Measurements from ENCODE around the gene EXT2.

Gene EXT2

GRCh38 chr11:44269369-44270351, 174.2 kb downstream of the EXT2 start:
- H3K4me3 Mint-ChIP-seq = no peak overlapping the region
- no peaks in the 10 kb centered on the region for H3K4me1 Mint-ChIP-seq (ENCODE audit: low read depth)
- peaks cover 2% of the 10 kb centered on the region for H3K27me3 Mint-ChIP-seq
- H3K27ac Mint-ChIP-seq = no peak overlapping the region
- no peaks in the 10 kb centered on the region for H3K9me3 Mint-ChIP-seq (ENCODE audit: low read depth)
- H3K36me3 Mint-ChIP-seq = no peaks in the 10 kb centered on the region

- Mint-ChIP-seq H3K9me3 (ENCODE audit: low read depth) (no peaks in the 10 kb centered on the region), H3K27me3 (peaks cover 2% of the 10 kb centered on the region), H3K4me3 (no peak overlapping the region), H3K4me1 (ENCODE audit: low read depth) (no peaks in the 10 kb centered on the region), H3K27ac (no peak overlapping the region), H3K36me3 (no peaks in the 10 kb centered on the region)
These were observed 175.2 kb downstream of the EXT2 start for GRCh38 chr11:44270403-44271273.

- Mint-ChIP-seq H3K4me3 (no peak overlapping the region), H3K36me3 (no peaks in the 10 kb centered on the region), H3K9me3 (ENCODE audit: low read depth) (no peaks in the 10 kb centered on the region), H3K27me3 (peaks cover 2% of the 10 kb centered on the region), H3K27ac (no peak overlapping the region), H3K4me1 (ENCODE audit: low read depth) (no peaks in the 10 kb centered on the region)
These were observed 175.8 kb downstream of the EXT2 start for GRCh38 chr11:44271286-44271685.

- no peaks in the 10 kb centered on the region for H3K27me3 Mint-ChIP-seq
These were observed 178.9 kb downstream of the EXT2 start for GRCh38 chr11:44274404-44274803.

GRCh38 chr11:44275241-44275640, 179.8 kb downstream of the EXT2 start:
- Mint-ChIP-seq H3K27ac (no peak overlapping the region), H3K27me3 (no peaks in the 10 kb centered on the region), H3K4me1 (ENCODE audit: low read depth) (no peaks in the 10 kb centered on the region), H3K4me3 (no peak overlapping the region), H3K9me3 (ENCODE audit: low read depth) (no peaks in the 10 kb centered on the region), H3K36me3 (no peaks in the 10 kb centered on the region)

More at GRCh38 chr11:44274404-44274803, 178.9 kb downstream of the EXT2 start:
- Mint-ChIP-seq H3K4me1 (ENCODE audit: low read depth) (no peaks in the 10 kb centered on the region), H3K36me3 (no peaks in the 10 kb centered on the region), H3K4me3 (no peak overlapping the region), H3K9me3 (ENCODE audit: low read depth) (no peaks in the 10 kb centered on the region), H3K27ac (no peak overlapping the region)

GRCh38 chr11:44275961-44276550, 180.6 kb downstream of the EXT2 start:
- Mint-ChIP-seq H3K27me3 (no peaks in the 10 kb centered on the region), H3K9me3 (ENCODE audit: low read depth) (no peaks in the 10 kb centered on the region), H3K27ac (no peak overlapping the region), H3K4me1 (ENCODE audit: low read depth) (no peaks in the 10 kb centered on the region), H3K4me3 (no peak overlapping the region), H3K36me3 (no peaks in the 10 kb centered on the region)

GRCh38 chr11:44277196-44278090, 182.0 kb downstream of the EXT2 start:
- Mint-ChIP-seq H3K27me3 (no peaks in the 10 kb centered on the region), H3K4me1 (ENCODE audit: low read depth) (no peaks in the 10 kb centered on the region), H3K36me3 (no peaks in the 10 kb centered on the region), H3K9me3 (ENCODE audit: low read depth) (no peaks in the 10 kb centered on the region), H3K27ac (no peak overlapping the region), H3K4me3 (no peak overlapping the region)

GRCh38 chr11:44279483-44279882, 184.0 kb downstream of the EXT2 start:
- Mint-ChIP-seq H3K9me3 (ENCODE audit: low read depth) (no peaks in the 10 kb centered on the region), H3K27ac (no peak overlapping the region), H3K4me1 (ENCODE audit: low read depth) (no peaks in the 10 kb centered on the region), H3K4me3 (no peak overlapping the region), H3K27me3 (no peaks in the 10 kb centered on the region), H3K36me3 (no peaks in the 10 kb centered on the region)

- Mint-ChIP-seq H3K4me1 (ENCODE audit: low read depth) (no peaks in the 10 kb centered on the region), H3K4me3 (no peak overlapping the region), H3K36me3 (no peaks in the 10 kb centered on the region), H3K27me3 (no peaks in the 10 kb centered on the region), H3K27ac (no peak overlapping the region), H3K9me3 (ENCODE audit: low read depth) (no peaks in the 10 kb centered on the region)
These were observed 184.8 kb downstream of the EXT2 start for GRCh38 chr11:44280257-44280656.

- no peaks in the 10 kb centered on the region for H3K4me1 Mint-ChIP-seq (ENCODE audit: low read depth)
- no peak overlapping the region for H3K27ac Mint-ChIP-seq
- H3K9me3 Mint-ChIP-seq (ENCODE audit: low read depth) = no peaks in the 10 kb centered on the region
- no peak overlapping the region for H3K4me3 Mint-ChIP-seq
- no peaks in the 10 kb centered on the region for H3K27me3 Mint-ChIP-seq
- H3K36me3 Mint-ChIP-seq = no peaks in the 10 kb centered on the region
These were observed 185.7 kb downstream of the EXT2 start for GRCh38 chr11:44281151-44281550.

- no peak overlapping the region for H3K27ac Mint-ChIP-seq
- H3K9me3 Mint-ChIP-seq (ENCODE audit: low read depth) = no peaks in the 10 kb centered on the region
- no peaks in the 10 kb centered on the region for H3K36me3 Mint-ChIP-seq
- H3K4me1 Mint-ChIP-seq (ENCODE audit: low read depth) = no peaks in the 10 kb centered on the region
- H3K4me3 Mint-ChIP-seq = no peak overlapping the region
- no peaks in the 10 kb centered on the region for H3K27me3 Mint-ChIP-seq
These were observed 187.1 kb downstream of the EXT2 start for GRCh38 chr11:44282620-44283019.

GRCh38 chr11:44285756-44286155, 190.3 kb downstream of the EXT2 start:
- H3K27me3 Mint-ChIP-seq = no peaks in the 10 kb centered on the region
- no peak overlapping the region for H3K4me3 Mint-ChIP-seq
- H3K9me3 Mint-ChIP-seq (ENCODE audit: low read depth) = no peaks in the 10 kb centered on the region
- H3K36me3 Mint-ChIP-seq = no peaks in the 10 kb centered on the region
- no peaks in the 10 kb centered on the region for H3K4me1 Mint-ChIP-seq (ENCODE audit: low read depth)
- no peak overlapping the region for H3K27ac Mint-ChIP-seq

- Mint-ChIP-seq H3K27ac (no peak overlapping the region), H3K4me3 (no peak overlapping the region), H3K36me3 (no peaks in the 10 kb centered on the region), H3K4me1 (ENCODE audit: low read depth) (no peaks in the 10 kb centered on the region), H3K27me3 (no peaks in the 10 kb centered on the region), H3K9me3 (ENCODE audit: low read depth) (no peaks in the 10 kb centered on the region)
These were observed 190.9 kb downstream of the EXT2 start for GRCh38 chr11:44286268-44286880.

GRCh38 chr11:44286911-44287310, 191.4 kb downstream of the EXT2 start:
- Mint-ChIP-seq H3K27me3 (no peaks in the 10 kb centered on the region), H3K4me1 (ENCODE audit: low read depth) (no peaks in the 10 kb centered on the region), H3K36me3 (no peaks in the 10 kb centered on the region), H3K4me3 (no peak overlapping the region), H3K9me3 (ENCODE audit: low read depth) (no peaks in the 10 kb centered on the region), H3K27ac (no peak overlapping the region)
